Muscle of leg (tissue), 11 donors: ENCODE data around the gene MAN2A1. TPM values are rescaled to one million over a fixed set of nuclear protein-coding genes. Genes with fewer than 3 reads are reported as not detected.

Experiments used
- DNase-seq: peaks from one replicate; pipeline ENCODE4 v3.0.0; 2013
- H3K27ac ChIP-seq: one replicate; pipeline ENCODE4 v1.5.1; 2013; ENCODE audit warnings: mild to moderate bottlenecking, low read length, control low read depth
- H3K27me3 ChIP-seq: one replicate; pipeline ENCODE4 v1.6.1; 2013; ENCODE audit warnings: low read length; ENCODE audit not compliant: control insufficient read depth, insufficient read depth
- H3K36me3 ChIP-seq: one replicate; pipeline ENCODE4 v1.6.1; 2013; ENCODE audit warnings: low read length; ENCODE audit not compliant: control insufficient read depth, insufficient read depth
- H3K4me1 ChIP-seq: one replicate; pipeline ENCODE4 v1.6.1; 2013; ENCODE audit warnings: low read length; ENCODE audit not compliant: control insufficient read depth, insufficient read depth
- H3K4me3 ChIP-seq: one replicate; pipeline ENCODE4 v1.5.1; 2013; ENCODE audit warnings: low read length, control low read depth
- H3K9me3 ChIP-seq: replicated peaks from 2 replicates; pipeline ENCODE4 v1.6.1; 2013; ENCODE audit warnings: low read depth, low read length; ENCODE audit not compliant: control insufficient read depth
- WGBS: methylation state at CpG from one replicate; pipeline ENCODE4 v1.1.5; 2013; ENCODE audit warnings: missing lambda C conversion rate; ENCODE audit not compliant: insufficient coverage; 5-methylcytosine and 5-hydroxymethylcytosine counted together
- polyA plus RNA-seq, 8 donors: library from polyadenylated mRNA; unstranded; fragments of 120-200 nt; gene quantifications; one replicate each; pipeline versions ENCODE4 v1.2.1 to v1.2.3, GENCODE V29; 2013; ENCODE audit warnings: inconsistent platforms in 1 of 8, low replicate concordance in 1 of 8; ENCODE audit not compliant: insufficient read length in 8 of 8, insufficient read depth in 1 of 8
- total RNA-seq: library from RNA; stranded (reverse); fragments of 120-200 nt; gene quantifications from one replicate; pipeline ENCODE4 v1.2.4, GENCODE V29; 2013

The MAN2A1 gene
- total and polyA plus RNA-seq, 9 donors: 27.7 to 47.9 (median 37.4) TPM

GRCh38 chr5:109907731-109908130 lies 218.0 kb downstream of the MAN2A1 start:
- H3K4me3 ChIP-seq: no peak overlapping the region
- DNase-seq: peak; percentile 47
- WGBS: 0% methylated on average over 1 of the region's 2 CpGs
- H3K36me3 ChIP-seq: no peaks in the 10 kb centered on the region
- H3K4me1 ChIP-seq: peaks cover 16% of the 10 kb centered on the region
- H3K27ac ChIP-seq: peak overlapping the region; percentile 57
- no peaks in the 10 kb centered on the region for H3K27me3 ChIP-seq
- H3K9me3 ChIP-seq: no peaks in the 10 kb centered on the region

- no peaks in the 10 kb centered on the region for H3K27me3 ChIP-seq
- H3K9me3 ChIP-seq: no peaks in the 10 kb centered on the region
- DNase-seq: no peak
- 67% methylated on average over 1 of the region's 3 CpGs for WGBS
- H3K27ac ChIP-seq: no peak overlapping the region
- H3K4me1 ChIP-seq: peaks cover 17% of the 10 kb centered on the region
- no peak overlapping the region for H3K4me3 ChIP-seq
- no peaks in the 10 kb centered on the region for H3K36me3 ChIP-seq
These were observed 218.6 kb downstream of the MAN2A1 start for GRCh38 chr5:109908366-109908765.

GRCh38 chr5:109910874-109911273 lies 221.1 kb downstream of the MAN2A1 start:
- Histone ChIP-seq H3K36me3 (no peaks in the 10 kb centered on the region), H3K9me3 (no peaks in the 10 kb centered on the region), H3K27ac (peak overlapping the region; percentile 33), H3K27me3 (no peaks in the 10 kb centered on the region), H3K4me1 (peaks cover 17% of the 10 kb centered on the region), H3K4me3 (no peak overlapping the region)
- 45% methylated on average over 3 of the region's 5 CpGs for WGBS
- DNase-seq: no peak

- H3K27ac ChIP-seq: peak overlapping the region; percentile 56
- no CpG with 5 or more reads among the region's 3 CpGs for WGBS
- peaks cover 17% of the 10 kb centered on the region for H3K4me1 ChIP-seq
- H3K27me3 ChIP-seq: no peaks in the 10 kb centered on the region
- DNase-seq: peak; percentile 74
- H3K9me3 ChIP-seq: no peaks in the 10 kb centered on the region
- H3K36me3 ChIP-seq: no peaks in the 10 kb centered on the region
- H3K4me3 ChIP-seq: no peak overlapping the region
These were observed 222.0 kb downstream of the MAN2A1 start for GRCh38 chr5:109911731-109912130.

GRCh38 chr5:109914906-109915305 lies 225.2 kb downstream of the MAN2A1 start:
- no CpG with 5 or more reads among the region's 2 CpGs for WGBS
- Histone ChIP-seq H3K9me3 (no peaks in the 10 kb centered on the region), H3K4me1 (peaks cover 12% of the 10 kb centered on the region), H3K4me3 (no peak overlapping the region), H3K27me3 (no peaks in the 10 kb centered on the region), H3K27ac (no peak overlapping the region), H3K36me3 (no peaks in the 10 kb centered on the region)
- no peak for DNase-seq

- no peak overlapping the region for H3K27ac ChIP-seq
- no CpG with 5 or more reads among the region's 4 CpGs for WGBS
- H3K4me3 ChIP-seq: no peak overlapping the region
- DNase-seq: no peak
- H3K9me3 ChIP-seq: no peaks in the 10 kb centered on the region
- no peaks in the 10 kb centered on the region for H3K36me3 ChIP-seq
- H3K4me1 ChIP-seq: peaks cover 8% of the 10 kb centered on the region
- no peaks in the 10 kb centered on the region for H3K27me3 ChIP-seq
These were observed 226.9 kb downstream of the MAN2A1 start for GRCh38 chr5:109916481-109917153.
